GM12801 (cell line): ENCODE measurements around the gene ZNF511.

Experiments
- CTCF ChIP-seq: IDR thresholded peaks from one replicate; pipeline ENCODE4 v1.5.1; 2011; ENCODE audit warnings: control low read depth; ENCODE audit not compliant: insufficient read length; ENCODE audit errors: extremely low read depth

ZNF511 gene

GRCh38 chr10:133287832-133288500, 20.7 kb upstream of the ZNF511 start:
- no peak for TF ChIP-seq CTCF

GRCh38 chr10:133289761-133290160, 19.0 kb upstream of the ZNF511 start:
- TF ChIP-seq CTCF: no peak

- no peak for TF ChIP-seq CTCF
These were observed 15.6 kb upstream of the ZNF511 start for GRCh38 chr10:133292919-133293809.

GRCh38 chr10:133293810-133294119, 14.9 kb upstream of the ZNF511 start:
- TF ChIP-seq CTCF: no peak

GRCh38 chr10:133294189-133294588, 14.5 kb upstream of the ZNF511 start:
- TF ChIP-seq CTCF: no peak

- TF ChIP-seq CTCF: no peak
These were observed 13.0 kb upstream of the ZNF511 start for GRCh38 chr10:133295426-133296320.

- no peak for TF ChIP-seq CTCF
These were observed 11.2 kb upstream of the ZNF511 start for GRCh38 chr10:133297504-133297903.
